ENCODE results near the gene FBXW9.

FBXW9 gene

GRCh38 chr19:12639901-12640613, 56.4 kb downstream of the FBXW9 start:
- Histone ChIP-seq H3K36me3 (ENCODE audit: low read length) (no peaks in the 10 kb centered on the region), H3K27ac (ENCODE audit: low read depth, low read length) (no peak overlapping the region), H3K9me3 (ENCODE audit: insufficient read depth, low read length) (no peaks in the 10 kb centered on the region), H2AFZ (ENCODE audit: low read depth, low read length, severe bottlenecking) (peak overlapping the region; percentile 85), H3K4me2 (ENCODE audit: low read depth, low read length, poor library complexity, severe bottlenecking) (peak overlapping the region; percentile 46), H3K4me3 (ENCODE audit: insufficient read depth, low read length, poor library complexity, severe bottlenecking) (no peak overlapping the region), H3K9ac (ENCODE audit: low read length) (peak overlapping the region; percentile 44), H3F3A (ENCODE audit: insufficient read depth) (0 out of 2 replicates have a peak, but pooled peaks cover 6% of the 10 kb centered on the region), H4K20me1 (ENCODE audit: low read depth, low read length) (no peaks in the 10 kb centered on the region), H3K27me3 (ENCODE audit: low read length) (no peaks in the 10 kb centered on the region), H3K79me2 (ENCODE audit: insufficient read depth, low read length) (no peaks in the 10 kb centered on the region), H3K9me2 (replicated peaks; ENCODE audit: insufficient read depth, low read length) (no peaks in the 10 kb centered on the region)
- TF ChIP-seq CTCF (IDR thresholded peaks at IDR 0.05; ENCODE audit: insufficient read depth, low read length, poor library complexity, severe bottlenecking) (peak; percentile 78), EZH2phosphoT487 (conservative IDR thresholded peaks at IDR 0.05; ENCODE audit: low read length) (no peak)
